ENCODE data around the gene RUFY2. TPM values are rescaled to one million over a fixed set of nuclear protein-coding genes. Genes with fewer than 3 reads are reported as not detected.

The RUFY2 gene
- total RNA-seq = 11.2 and 13.0 TPM in 2 replicates

DNA sequence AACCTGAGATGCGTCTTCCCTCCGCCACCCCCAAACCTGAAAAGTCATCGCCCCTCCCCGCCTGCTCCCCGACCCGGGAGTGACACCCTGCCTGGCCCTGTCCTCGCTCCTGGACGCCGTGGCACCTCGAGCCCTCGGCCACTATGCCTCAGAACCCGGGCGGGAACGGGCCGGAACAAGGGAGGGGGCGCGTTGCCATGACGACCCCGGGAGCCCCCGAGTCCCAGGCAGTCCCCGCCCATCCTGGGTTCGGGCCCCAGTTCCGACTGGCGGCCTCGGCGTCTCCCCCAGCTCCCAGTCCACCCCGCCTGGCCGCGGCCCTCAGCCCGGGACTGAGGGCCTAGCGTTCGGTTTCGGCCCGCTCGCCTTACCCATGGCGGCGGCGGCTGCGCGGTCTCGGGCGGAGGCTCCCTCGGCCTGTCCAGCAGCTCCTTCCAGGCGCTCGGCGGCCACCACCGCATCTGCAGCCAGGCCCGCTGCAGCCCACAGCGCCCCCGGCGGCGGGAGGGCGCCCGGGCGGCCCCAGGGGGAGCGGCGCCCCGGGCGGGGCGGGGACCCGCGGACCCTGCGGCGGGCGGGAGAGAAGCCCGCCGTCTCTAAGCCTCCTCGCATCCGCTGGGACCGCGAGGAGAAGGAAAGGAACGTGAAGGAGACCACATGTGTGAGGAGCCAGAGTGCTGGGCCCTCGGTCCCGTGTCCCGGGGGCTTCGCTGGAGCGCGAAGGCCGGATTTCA, at the start of gene RUFY2:
Gene RUFY2, minus strand, starts transcription at position 463 of the 734 bp plus-strand sequence. Its CDS starts 88 bp downstream, at position 375.

GRCh38 chr10:68332259-68333057, 74.6 kb downstream of the RUFY2 start, which contains the start of gene PBLD:
TSS of gene PBLD (minus strand) at chr10:68332928. CDS start at chr10:68306844, 26,084 bp downstream.

DNA sequence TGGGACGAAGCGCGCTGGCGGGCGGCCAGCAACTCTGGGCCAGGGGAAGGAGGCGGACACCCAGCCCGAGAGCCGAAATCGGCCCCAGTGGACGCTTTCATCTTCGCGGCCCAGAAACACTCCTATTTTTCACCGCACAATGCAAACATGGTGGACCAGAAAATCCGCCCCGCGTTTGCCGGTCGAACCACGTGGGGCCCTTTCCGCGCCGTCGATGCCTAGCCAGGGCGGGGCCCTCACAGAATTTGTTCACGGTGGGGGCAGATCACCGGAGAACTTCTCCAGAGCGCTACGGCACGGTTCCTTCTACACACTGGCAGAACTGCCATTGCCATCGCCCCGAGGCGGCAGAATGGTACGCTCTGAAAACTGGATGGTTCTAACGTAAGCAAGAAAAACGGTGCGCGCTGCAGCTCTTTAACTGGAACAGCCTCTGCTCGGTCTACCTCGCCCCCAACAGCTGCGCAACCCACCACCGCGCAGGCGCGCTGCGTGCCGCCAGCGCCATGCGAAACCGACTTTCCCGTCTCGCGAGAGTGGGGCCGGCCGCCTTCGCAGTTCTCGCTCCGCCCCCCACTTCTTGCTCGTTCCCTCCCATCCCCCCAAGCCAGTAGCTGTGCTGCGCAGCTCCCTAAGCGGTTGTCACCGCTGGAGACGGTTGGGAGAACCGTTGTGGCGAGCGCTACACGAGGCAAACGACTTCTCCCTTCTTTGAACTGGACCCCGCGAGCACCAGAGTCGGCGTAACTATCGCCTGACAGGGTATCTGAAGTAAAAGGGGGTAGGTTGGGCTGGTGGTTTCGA, 75.4 kb downstream of the RUFY2 start, which contains the start of gene HNRNPH3:
Gene HNRNPH3, plus strand, starts transcription at position 610 of the 804 bp plus-strand sequence. CDS start 5,158 bp downstream, outside the sequence.

Other genes starting within 250 kb of the RUFY2 start
- not detected in 2 replicates for gene ATOH7, start 175.2 kb downstream of the RUFY2 start, total RNA-seq
- gene HNRNPH3, start 75.2 kb downstream of the RUFY2 start, total RNA-seq = 18.1 and 24.2 TPM in 2 replicates
- 2.9 and 4.1 TPM in 2 replicates for gene PBLD, start 74.3 kb downstream of the RUFY2 start, total RNA-seq
- 4.3 and 5.3 TPM in 2 replicates for gene DNA2, start 64.7 kb upstream of the RUFY2 start, total RNA-seq
- gene SLC25A16, start 120.2 kb upstream of the RUFY2 start, total RNA-seq = 8.1 and 14.7 TPM in 2 replicates
- 1.7 and 2.8 TPM in 2 replicates for gene TET1, start 153.1 kb upstream of the RUFY2 start, total RNA-seq